H9 (cell line): ENCODE measurements around the gene PSMB3. TPM values are rescaled to one million over a fixed set of nuclear protein-coding genes. Genes with fewer than 3 reads are reported as not detected.
A peak's percentile ranks its signal among the peaks of the same experiment; 100 is the strongest.

Experiments used
- DNase-seq: peaks from one replicate; pipeline ENCODE4 v3.0.0-alpha.2; 2017
- H2AFZ ChIP-seq: one replicate; pipeline ENCODE4 v1.6.1; 2013; ENCODE audit warnings: mild to moderate bottlenecking, low read length, control low read depth, moderate library complexity
- H2AK5ac ChIP-seq: 2 replicates; pipeline ENCODE4 v1.6.1; 2013; ENCODE audit warnings: low read length, control low read depth, mixed read lengths; ENCODE audit not compliant: insufficient read length
- H2BK120ac ChIP-seq: one replicate; pipeline ENCODE4 v1.6.1; 2013; ENCODE audit warnings: low read depth, mild to moderate bottlenecking, low read length, control low read depth, inconsistent platforms; ENCODE audit not compliant: poor library complexity, severe bottlenecking
- H2BK12ac ChIP-seq: 2 replicates; pipeline ENCODE4 v1.6.1; 2013; ENCODE audit warnings: low read length, control low read depth, mixed read lengths, low read depth; ENCODE audit not compliant: insufficient read length
- H2BK15ac ChIP-seq: 2 replicates; pipeline ENCODE4 v1.6.1; 2013; ENCODE audit warnings: low read depth, low read length, control low read depth
- H2BK20ac ChIP-seq: one replicate; pipeline ENCODE4 v1.6.1; 2013; ENCODE audit warnings: low read depth, mild to moderate bottlenecking, low read length, control low read depth, inconsistent platforms; ENCODE audit not compliant: poor library complexity, severe bottlenecking
- H2BK5ac ChIP-seq: 2 replicates; pipeline ENCODE4 v1.6.1; 2013; ENCODE audit warnings: low read length, control low read depth, mixed read lengths; ENCODE audit not compliant: insufficient read length
- H3K14ac ChIP-seq: 2 replicates; pipeline ENCODE4 v1.6.1; 2013; ENCODE audit warnings: low read length, control low read depth; ENCODE audit not compliant: insufficient read depth
- H3K18ac ChIP-seq: 2 replicates; pipeline ENCODE4 v1.6.1; 2013; ENCODE audit warnings: low read depth, mild to moderate bottlenecking, mixed read lengths, low read length, control low read depth; ENCODE audit not compliant: insufficient read length
- H3K23ac ChIP-seq: 2 replicates; pipeline ENCODE4 v1.6.1; 2013; ENCODE audit warnings: low read length, control low read depth, mixed read lengths, low read depth; ENCODE audit not compliant: insufficient read length
- H3K23me2 ChIP-seq: 2 replicates; pipeline ENCODE4 v1.6.1; 2013; ENCODE audit warnings: low read depth, mild to moderate bottlenecking, mixed read lengths, low read length, control low read depth; ENCODE audit not compliant: insufficient read length, poor library complexity, severe bottlenecking
- H3K27ac ChIP-seq: 2 replicates; pipeline ENCODE4 v1.5.1; 2013; ENCODE audit warnings: low read length, control low read depth, mixed read lengths, low read depth; ENCODE audit not compliant: insufficient read length
- H3K27me3 ChIP-seq: 2 replicates; pipeline ENCODE4 v1.6.1; 2013; ENCODE audit warnings: low read length, control low read depth, inconsistent platforms; ENCODE audit not compliant: insufficient read depth
- H3K4ac ChIP-seq: 2 replicates; pipeline ENCODE4 v1.6.1; 2013; ENCODE audit warnings: low read depth, mild to moderate bottlenecking, control low read depth, inconsistent platforms, low read length, moderate library complexity
- H3K4me1 ChIP-seq: 2 replicates; pipeline ENCODE4 v1.6.1; 2013; ENCODE audit warnings: low read length, control low read depth, inconsistent platforms; ENCODE audit not compliant: insufficient read depth
- H3K4me2 ChIP-seq: 2 replicates; pipeline ENCODE4 v1.6.1; 2013; ENCODE audit warnings: low read length, control low read depth, mixed read lengths; ENCODE audit not compliant: insufficient read length, insufficient read depth
- H3K56ac ChIP-seq: 2 replicates; pipeline ENCODE4 v1.6.1; 2013; ENCODE audit warnings: low read depth, mild to moderate bottlenecking, mixed read lengths, low read length, control low read depth; ENCODE audit not compliant: insufficient read length
- H3K79me1 ChIP-seq: 2 replicates; pipeline ENCODE4 v1.6.1; 2013; ENCODE audit warnings: low read depth, mild to moderate bottlenecking, moderate library complexity, low read length, control low read depth, inconsistent platforms; ENCODE audit not compliant: insufficient read depth, poor library complexity, severe bottlenecking
- H3K79me2 ChIP-seq: 2 replicates; pipeline ENCODE4 v1.6.1; 2013; ENCODE audit warnings: low read length, control low read depth, inconsistent platforms; ENCODE audit not compliant: insufficient read depth
- H3K9ac ChIP-seq: 2 replicates; pipeline ENCODE4 v1.6.1; 2013; ENCODE audit warnings: low read length, control low read depth, mixed read lengths; ENCODE audit not compliant: insufficient read length; ENCODE audit errors: extremely low read depth
- H3K9me3 ChIP-seq: one replicate; pipeline ENCODE4 v1.6.1; 2013; ENCODE audit warnings: low read depth, low read length, inconsistent platforms; ENCODE audit not compliant: control insufficient read depth
- H3T11ph ChIP-seq: one replicate; pipeline ENCODE4 v1.6.1; 2013; ENCODE audit warnings: mild to moderate bottlenecking, low read length, control low read depth, inconsistent platforms
- H4K20me1 ChIP-seq: one replicate; pipeline ENCODE4 v1.6.1; 2013; ENCODE audit not compliant: control insufficient read depth, insufficient read length, insufficient read depth
- H4K5ac ChIP-seq: 2 replicates; pipeline ENCODE4 v1.6.1; 2013; ENCODE audit warnings: low read depth, mild to moderate bottlenecking, mixed read lengths, low read length, control low read depth; ENCODE audit not compliant: insufficient read length
- H4K8ac ChIP-seq: replicated peaks from 2 replicates; pipeline ENCODE4 v1.6.1; 2013; ENCODE audit warnings: low read length, control low read depth, mixed read lengths, low read depth; ENCODE audit not compliant: insufficient read length
- H4K91ac ChIP-seq: 2 replicates; pipeline ENCODE4 v1.6.1; 2013; ENCODE audit warnings: low read depth, mild to moderate bottlenecking, moderate library complexity, mixed read lengths, low read length, control low read depth; ENCODE audit not compliant: insufficient read length
- H3K27ac Mint-ChIP-seq, 3 experiments: 2 replicates in 2 of 3; 3 replicates in 1 of 3; pipeline ENCODE4 v1.8.0; 2020 to 2021; ENCODE audit warnings: mixed read lengths in 3 of 3, mild to moderate bottlenecking in 1 of 3, moderate library complexity in 1 of 3
- H3K27me3 Mint-ChIP-seq: 2 replicates; pipeline ENCODE4 v1.8.0; 2021; ENCODE audit warnings: low read depth, mild to moderate bottlenecking, moderate library complexity, mixed read lengths
- H3K36me3 Mint-ChIP-seq, 3 experiments: 2 replicates in 2 of 3; 3 replicates in 1 of 3; pipeline ENCODE4 v1.8.0; 2020 to 2021; ENCODE audit warnings: low read depth in 3 of 3, mixed read lengths in 3 of 3; ENCODE audit not compliant: insufficient read depth in 1 of 3
- H3K4me1 Mint-ChIP-seq, 2 experiments: 2 replicates each; pipeline ENCODE4 v1.8.0; 2020; ENCODE audit warnings: mixed read lengths in 2 of 2
- H3K4me3 Mint-ChIP-seq, 2 experiments: 2 replicates in 1 of 2; 3 replicates in 1 of 2; pipeline ENCODE4 v1.8.0; 2020 to 2021; ENCODE audit warnings: mild to moderate bottlenecking in 2 of 2, mixed read lengths in 2 of 2, moderate library complexity in 1 of 2
- H3K9me3 Mint-ChIP-seq, 2 experiments: 2 replicates in 1 of 2; 3 replicates in 1 of 2; pipeline ENCODE4 v1.8.0; 2020; ENCODE audit warnings: mild to moderate bottlenecking in 2 of 2, mixed read lengths in 2 of 2, moderate library complexity in 1 of 2
- WGBS: extraction: QIAGEN DNeasy Blood & Tissue Kit; methylation state at CpG from one replicate; pipeline ENCODE4 v1.1.7; 2013; ENCODE audit warnings: missing lambda C conversion rate, low lambda C conversion rate, mixed read lengths; ENCODE audit not compliant: insufficient read length; ENCODE audit errors: extremely low coverage; 5-methylcytosine and 5-hydroxymethylcytosine counted together
- total RNA-seq: library from RNA; stranded (reverse); gene quantifications from 2 replicates; pipeline ENCODE4 v1.2.1, GENCODE V29; 2021
- TF ChIP-seq, protein P1 (sequence below): fragments of 200-600 bp; sonication (generic); conservative IDR thresholded peaks from 3 replicates; pipeline ENCODE4 v1.8.0; 2021; ENCODE audit warnings: antibody characterized with exemption, mild to moderate bottlenecking

PSMB3 gene
- total RNA-seq, 1 experiment from 2014 or later, result 242 TPM

DNA sequence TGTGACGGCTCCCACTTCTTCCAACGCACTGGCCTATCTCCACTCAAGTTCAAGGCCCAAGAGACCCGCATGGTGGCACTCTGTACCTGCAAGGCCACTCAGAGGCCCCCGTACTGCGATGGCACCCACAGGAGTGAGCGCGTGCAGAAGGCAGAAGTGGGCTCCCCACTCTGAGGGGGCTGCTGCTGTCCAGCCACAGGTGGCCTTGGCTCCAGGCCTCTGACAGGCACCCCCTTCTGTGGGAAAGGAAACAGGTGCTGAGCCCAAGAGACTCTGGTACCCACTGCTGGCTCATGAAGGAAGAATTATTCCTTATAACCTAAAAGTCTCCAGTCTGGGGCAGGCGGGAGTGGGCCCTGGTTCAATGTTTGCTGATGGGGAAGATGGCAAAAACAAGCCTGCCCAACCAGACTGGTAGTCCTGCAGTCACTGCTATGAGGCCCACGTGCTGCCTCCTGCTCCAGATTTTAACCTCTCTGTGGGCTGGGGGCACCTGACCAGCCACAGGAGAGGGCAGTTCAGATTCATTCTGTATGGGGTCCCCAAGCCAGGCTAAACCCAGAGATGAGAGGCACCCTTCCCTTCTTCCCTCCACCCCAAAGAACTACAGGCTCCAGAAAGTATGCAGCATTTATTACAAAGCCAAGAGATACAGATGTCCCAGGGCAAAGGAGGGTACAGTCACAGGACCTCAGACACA is 19.1 kb upstream of the PSMB3 start:
- H3K27me3 Mint-ChIP-seq, result peaks cover 17% of the 10 kb centered on the region
- no peak overlapping the region for H3K9ac ChIP-seq
- peaks cover 2% of the 10 kb centered on the region; the same call in 1 of the 2 replicates for H3K27me3 ChIP-seq
- no peak overlapping the region for H3K18ac ChIP-seq
- no peak overlapping the region; the same call in 1 of the 2 replicates for H3K14ac ChIP-seq
- H2BK120ac ChIP-seq, result no peak overlapping the region
- H2BK5ac ChIP-seq, result no peak overlapping the region
- H4K20me1 ChIP-seq, result no peaks in the 10 kb centered on the region
- no peak overlapping the region for H2AK5ac ChIP-seq
- TF ChIP-seq, protein P1, sequence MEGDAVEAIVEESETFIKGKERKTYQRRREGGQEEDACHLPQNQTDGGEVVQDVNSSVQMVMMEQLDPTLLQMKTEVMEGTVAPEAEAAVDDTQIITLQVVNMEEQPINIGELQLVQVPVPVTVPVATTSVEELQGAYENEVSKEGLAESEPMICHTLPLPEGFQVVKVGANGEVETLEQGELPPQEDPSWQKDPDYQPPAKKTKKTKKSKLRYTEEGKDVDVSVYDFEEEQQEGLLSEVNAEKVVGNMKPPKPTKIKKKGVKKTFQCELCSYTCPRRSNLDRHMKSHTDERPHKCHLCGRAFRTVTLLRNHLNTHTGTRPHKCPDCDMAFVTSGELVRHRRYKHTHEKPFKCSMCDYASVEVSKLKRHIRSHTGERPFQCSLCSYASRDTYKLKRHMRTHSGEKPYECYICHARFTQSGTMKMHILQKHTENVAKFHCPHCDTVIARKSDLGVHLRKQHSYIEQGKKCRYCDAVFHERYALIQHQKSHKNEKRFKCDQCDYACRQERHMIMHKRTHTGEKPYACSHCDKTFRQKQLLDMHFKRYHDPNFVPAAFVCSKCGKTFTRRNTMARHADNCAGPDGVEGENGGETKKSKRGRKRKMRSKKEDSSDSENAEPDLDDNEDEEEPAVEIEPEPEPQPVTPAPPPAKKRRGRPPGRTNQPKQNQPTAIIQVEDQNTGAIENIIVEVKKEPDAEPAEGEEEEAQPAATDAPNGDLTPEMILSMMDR, result no peak
- peak; percentile 28 for DNase-seq
- no CpG with 5 or more reads among the region's 9 CpGs for WGBS
- no peak overlapping the region for H4K5ac ChIP-seq
- peak overlapping the region in 1 of 2 experiments; percentile 9; a peak in 1 of 5 replicates for H3K4me3 Mint-ChIP-seq
- no peak overlapping the region for H3K4me2 ChIP-seq
- peaks cover 2% of the 10 kb centered on the region; the same call in 1 of the 2 replicates for H3K4me1 ChIP-seq
- H2BK20ac ChIP-seq, result no peak overlapping the region
- H4K8ac ChIP-seq, result no peak overlapping the region
- H3T11ph ChIP-seq, result no peak overlapping the region
- H4K91ac ChIP-seq, result no peak overlapping the region
- H3K23ac ChIP-seq, result no peak overlapping the region
- H3K4me1 Mint-ChIP-seq, result peaks cover 13 to 26% of the 10 kb centered on the region in 2 experiments
- H3K27ac ChIP-seq, result no peak overlapping the region
- no peak overlapping the region for H3K56ac ChIP-seq
- H3K4ac ChIP-seq, result no peak overlapping the region
- H2BK12ac ChIP-seq, result no peak overlapping the region
- no peak overlapping the region for H2AFZ ChIP-seq
- no peaks in the 10 kb centered on the region; a peak in 1 of 5 replicates for H3K9me3 Mint-ChIP-seq
- no peak overlapping the region for H3K27ac Mint-ChIP-seq
- no peaks in the 10 kb centered on the region for H3K79me2 ChIP-seq
- H2BK15ac ChIP-seq, result no peak overlapping the region
- no peaks in the 10 kb centered on the region for H3K9me3 ChIP-seq
- H3K23me2 ChIP-seq, result peaks cover 5% of the 10 kb centered on the region
- H3K36me3 Mint-ChIP-seq, result peaks cover 12 to 46% (median 37%) of the 10 kb centered on the region in 3 experiments; a peak in 6 of 7 replicates
- H3K79me1 ChIP-seq, result no peaks in the 10 kb centered on the region
